ENCODE results near the gene DSP.

DNA sequence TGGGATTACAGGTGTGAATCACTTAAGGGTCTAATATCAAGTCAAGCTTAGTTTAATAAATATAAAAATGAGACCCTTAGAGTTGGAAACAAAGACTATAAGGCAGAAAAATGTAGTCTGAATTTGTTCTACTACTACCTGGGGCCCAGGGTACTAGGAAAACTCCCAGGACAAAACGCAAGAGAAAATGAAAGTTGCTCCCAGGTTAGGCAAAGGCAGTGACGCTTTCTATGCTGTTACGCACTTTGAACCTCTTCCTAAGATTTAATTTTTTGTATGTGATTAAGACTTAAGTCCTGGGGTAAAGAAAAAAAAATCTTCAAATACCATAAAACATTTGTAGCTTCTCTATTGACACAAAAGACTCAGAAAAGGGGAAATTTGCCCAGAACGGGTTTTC lies 17.3 kb downstream of the DSP start:
- TF ChIP-seq POLR2AphosphoS5 (IDR thresholded peaks at IDR 0.05): no peak
- no peak for TF ChIP-seq POLR2A (IDR thresholded peaks at IDR 0.05)

Data from stomach (tissue), 4 donors.